Measurements from ENCODE around the gene LRRC46. TPM values are rescaled to one million over a fixed set of nuclear protein-coding genes. Genes with fewer than 3 reads are reported as not detected.

Gene LRRC46
- total and polyA plus RNA-seq, 2 of the 13 experiments (the other 11 are each of a cell fraction or from before 2014, with no cell fraction given) = 0.09 TPM

GRCh38 chr17:47850692-47851573 lies 19.5 kb downstream of the LRRC46 start, which contains the start of gene SP6 (continued):
- TF ChIP-seq, protein P1, sequence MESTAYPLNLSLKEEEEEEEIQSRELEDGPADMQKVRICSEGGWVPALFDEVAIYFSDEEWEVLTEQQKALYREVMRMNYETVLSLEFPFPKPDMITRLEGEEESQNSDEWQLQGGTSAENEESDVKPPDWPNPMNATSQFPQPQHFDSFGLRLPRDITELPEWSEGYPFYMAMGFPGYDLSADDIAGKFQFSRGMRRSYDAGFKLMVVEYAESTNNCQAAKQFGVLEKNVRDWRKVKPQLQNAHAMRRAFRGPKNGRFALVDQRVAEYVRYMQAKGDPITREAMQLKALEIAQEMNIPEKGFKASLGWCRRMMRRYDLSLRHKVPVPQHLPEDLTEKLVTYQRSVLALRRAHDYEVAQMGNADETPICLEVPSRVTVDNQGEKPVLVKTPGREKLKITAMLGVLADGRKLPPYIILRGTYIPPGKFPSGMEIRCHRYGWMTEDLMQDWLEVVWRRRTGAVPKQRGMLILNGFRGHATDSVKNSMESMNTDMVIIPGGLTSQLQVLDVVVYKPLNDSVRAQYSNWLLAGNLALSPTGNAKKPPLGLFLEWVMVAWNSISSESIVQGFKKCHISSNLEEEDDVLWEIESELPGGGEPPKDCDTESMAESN (CRISPR knock-in tag; conservative IDR thresholded peaks at IDR 0.05) = peak; percentile 85; the same call in 1 of the 2 replicates
- TF ChIP-seq ZNF337 (CRISPR knock-in tag; IDR thresholded peaks at IDR 0.05; ENCODE audit: borderline replicate concordance, low read depth) (no peak), ZBTB3 (CRISPR knock-in tag; IDR thresholded peaks at IDR 0.05; ENCODE audit: borderline replicate concordance, low read depth) (peak; percentile 54; the same call in 1 of the 2 replicates), RERE (CRISPR knock-in tag; IDR thresholded peaks at IDR 0.05; ENCODE audit: low read depth) (no peak; the same call in 1 of the 2 replicates), ZNF790 (CRISPR knock-in tag; IDR thresholded peaks at IDR 0.05; ENCODE audit: borderline replicate concordance) (no peak), ZNF430 (CRISPR knock-in tag; IDR thresholded peaks at IDR 0.05) (peak; percentile 20; the same call in 1 of the 2 replicates), ZNF362 (CRISPR knock-in tag; IDR thresholded peaks at IDR 0.05; ENCODE audit: borderline replicate concordance) (no peak)
- TF ChIP-seq, protein P2, sequence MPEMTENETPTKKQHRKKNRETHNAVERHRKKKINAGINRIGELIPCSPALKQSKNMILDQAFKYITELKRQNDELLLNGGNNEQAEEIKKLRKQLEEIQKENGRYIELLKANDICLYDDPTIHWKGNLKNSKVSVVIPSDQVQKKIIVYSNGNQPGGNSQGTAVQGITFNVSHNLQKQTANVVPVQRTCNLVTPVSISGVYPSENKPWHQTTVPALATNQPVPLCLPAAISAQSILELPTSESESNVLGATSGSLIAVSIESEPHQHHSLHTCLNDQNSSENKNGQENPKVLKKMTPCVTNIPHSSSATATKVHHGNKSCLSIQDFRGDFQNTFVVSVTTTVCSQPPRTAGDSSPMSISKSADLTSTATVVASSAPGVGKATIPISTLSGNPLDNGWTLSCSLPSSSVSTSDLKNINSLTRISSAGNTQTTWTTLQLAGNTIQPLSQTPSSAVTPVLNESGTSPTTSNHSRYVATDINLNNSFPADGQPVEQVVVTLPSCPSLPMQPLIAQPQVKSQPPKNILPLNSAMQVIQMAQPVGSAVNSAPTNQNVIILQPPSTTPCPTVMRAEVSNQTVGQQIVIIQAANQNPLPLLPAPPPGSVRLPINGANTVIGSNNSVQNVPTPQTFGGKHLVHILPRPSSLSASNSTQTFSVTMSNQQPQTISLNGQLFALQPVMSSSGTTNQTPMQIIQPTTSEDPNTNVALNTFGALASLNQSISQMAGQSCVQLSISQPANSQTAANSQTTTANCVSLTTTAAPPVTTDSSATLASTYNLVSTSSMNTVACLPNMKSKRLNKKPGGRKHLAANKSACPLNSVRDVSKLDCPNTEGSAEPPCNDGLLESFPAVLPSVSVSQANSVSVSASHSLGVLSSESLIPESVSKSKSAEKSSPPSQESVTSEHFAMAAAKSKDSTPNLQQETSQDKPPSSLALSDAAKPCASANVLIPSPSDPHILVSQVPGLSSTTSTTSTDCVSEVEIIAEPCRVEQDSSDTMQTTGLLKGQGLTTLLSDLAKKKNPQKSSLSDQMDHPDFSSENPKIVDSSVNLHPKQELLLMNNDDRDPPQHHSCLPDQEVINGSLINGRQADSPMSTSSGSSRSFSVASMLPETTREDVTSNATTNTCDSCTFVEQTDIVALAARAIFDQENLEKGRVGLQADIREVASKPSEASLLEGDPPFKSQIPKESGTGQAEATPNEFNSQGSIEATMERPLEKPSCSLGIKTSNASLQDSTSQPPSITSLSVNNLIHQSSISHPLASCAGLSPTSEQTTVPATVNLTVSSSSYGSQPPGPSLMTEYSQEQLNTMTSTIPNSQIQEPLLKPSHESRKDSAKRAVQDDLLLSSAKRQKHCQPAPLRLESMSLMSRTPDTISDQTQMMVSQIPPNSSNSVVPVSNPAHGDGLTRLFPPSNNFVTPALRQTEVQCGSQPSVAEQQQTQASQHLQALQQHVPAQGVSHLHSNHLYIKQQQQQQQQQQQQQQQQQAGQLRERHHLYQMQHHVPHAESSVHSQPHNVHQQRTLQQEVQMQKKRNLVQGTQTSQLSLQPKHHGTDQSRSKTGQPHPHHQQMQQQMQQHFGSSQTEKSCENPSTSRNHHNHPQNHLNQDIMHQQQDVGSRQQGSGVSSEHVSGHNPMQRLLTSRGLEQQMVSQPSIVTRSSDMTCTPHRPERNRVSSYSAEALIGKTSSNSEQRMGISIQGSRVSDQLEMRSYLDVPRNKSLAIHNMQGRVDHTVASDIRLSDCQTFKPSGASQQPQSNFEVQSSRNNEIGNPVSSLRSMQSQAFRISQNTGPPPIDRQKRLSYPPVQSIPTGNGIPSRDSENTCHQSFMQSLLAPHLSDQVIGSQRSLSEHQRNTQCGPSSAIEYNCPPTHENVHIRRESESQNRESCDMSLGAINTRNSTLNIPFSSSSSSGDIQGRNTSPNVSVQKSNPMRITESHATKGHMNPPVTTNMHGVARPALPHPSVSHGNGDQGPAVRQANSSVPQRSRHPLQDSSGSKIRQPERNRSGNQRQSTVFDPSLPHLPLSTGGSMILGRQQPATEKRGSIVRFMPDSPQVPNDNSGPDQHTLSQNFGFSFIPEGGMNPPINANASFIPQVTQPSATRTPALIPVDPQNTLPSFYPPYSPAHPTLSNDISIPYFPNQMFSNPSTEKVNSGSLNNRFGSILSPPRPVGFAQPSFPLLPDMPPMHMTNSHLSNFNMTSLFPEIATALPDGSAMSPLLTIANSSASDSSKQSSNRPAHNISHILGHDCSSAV (CRISPR knock-in tag; IDR thresholded peaks at IDR 0.05; ENCODE audit: borderline replicate concordance) = no peak

Measured in HepG2 (cell line).